ENCODE data around the gene USP25.

The USP25 gene

DNA sequence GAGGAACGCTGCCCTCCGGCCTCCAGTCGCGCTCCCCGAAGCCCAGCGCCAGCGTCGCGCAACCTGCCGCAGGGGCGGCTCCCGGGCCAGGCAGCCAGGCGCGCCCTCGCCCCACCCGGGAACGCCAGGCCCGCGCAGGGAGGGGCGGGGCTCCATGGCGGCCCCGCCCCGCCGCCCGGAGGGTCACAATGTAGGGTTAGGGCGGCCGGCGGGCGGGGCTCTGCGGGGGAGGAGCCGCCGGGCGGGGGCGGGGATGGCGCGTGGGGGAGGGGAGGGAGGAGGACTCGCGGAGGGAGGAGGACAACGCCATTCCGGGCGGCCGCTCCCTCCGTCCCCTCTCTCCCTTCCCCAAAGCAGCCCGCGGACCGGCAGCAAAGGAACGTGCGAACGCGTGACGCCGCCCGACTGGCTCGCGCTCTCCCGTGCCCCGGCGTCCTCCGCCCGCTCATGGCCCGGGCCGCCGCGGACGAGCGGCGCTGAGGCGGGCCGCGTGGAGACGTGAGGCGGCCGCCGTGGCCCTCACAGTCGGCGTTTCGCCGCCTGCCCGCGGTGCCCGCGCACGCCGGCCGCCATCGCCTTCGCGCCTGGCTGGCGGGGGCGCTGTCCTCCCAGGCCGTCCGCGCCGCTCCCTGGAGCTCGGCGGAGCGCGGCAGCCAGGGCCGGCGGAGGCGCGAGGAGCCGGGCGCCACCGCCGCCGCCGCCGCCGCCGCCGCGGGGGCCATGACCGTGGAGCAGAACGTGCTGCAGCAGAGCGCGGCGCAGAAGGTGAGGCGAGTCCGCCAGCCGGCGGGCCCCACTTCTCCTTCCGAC lies at the start of gene USP25:
USP25 (plus strand) TSS at position 309 of the 810 bp plus-strand sequence; CDS start at position 721, 412 bp downstream.
- no peaks in the 10 kb centered on the region for H3K9me3 ChIP-seq (ENCODE audit: control insufficient read depth, insufficient read depth, low read depth, low read length)
- peak within 1 kb of the TSS; percentile 82 for H3K4me3 ChIP-seq (ENCODE audit: low read depth, low read length)
- peaks cover 18% of the 10 kb centered on the region for H3K4me1 ChIP-seq (ENCODE audit: control insufficient read depth, insufficient read depth, low read length)
- TF ChIP-seq, protein P1, sequence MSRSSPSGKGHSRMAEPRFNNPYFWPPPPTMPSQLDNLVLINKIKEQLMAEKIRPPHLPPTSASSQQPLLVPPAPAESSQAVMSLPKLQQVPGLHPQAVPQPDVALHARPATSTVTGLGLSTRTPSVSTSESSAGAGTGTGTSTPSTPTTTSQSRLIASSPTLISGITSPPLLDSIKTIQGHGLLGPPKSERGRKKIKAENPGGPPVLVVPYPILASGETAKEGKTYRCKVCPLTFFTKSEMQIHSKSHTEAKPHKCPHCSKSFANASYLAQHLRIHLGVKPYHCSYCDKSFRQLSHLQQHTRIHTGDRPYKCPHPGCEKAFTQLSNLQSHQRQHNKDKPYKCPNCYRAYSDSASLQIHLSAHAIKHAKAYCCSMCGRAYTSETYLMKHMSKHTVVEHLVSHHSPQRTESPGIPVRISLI (tag by site-specific recombination; IDR thresholded peaks at IDR 0.05) = no peak
- TF ChIP-seq, protein P2, sequence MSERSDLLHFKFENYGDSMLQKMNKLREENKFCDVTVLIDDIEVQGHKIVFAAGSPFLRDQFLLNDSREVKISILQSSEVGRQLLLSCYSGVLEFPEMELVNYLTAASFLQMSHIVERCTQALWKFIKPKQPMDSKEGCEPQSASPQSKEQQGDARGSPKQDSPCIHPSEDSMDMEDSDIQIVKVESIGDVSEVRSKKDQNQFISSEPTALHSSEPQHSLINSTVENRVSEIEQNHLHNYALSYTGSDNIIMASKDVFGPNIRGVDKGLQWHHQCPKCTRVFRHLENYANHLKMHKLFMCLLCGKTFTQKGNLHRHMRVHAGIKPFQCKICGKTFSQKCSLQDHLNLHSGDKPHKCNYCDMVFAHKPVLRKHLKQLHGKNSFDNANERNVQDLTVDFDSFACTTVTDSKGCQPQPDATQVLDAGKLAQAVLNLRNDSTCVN (tag by site-specific recombination; optimal IDR thresholded peaks at IDR 0.05) = peak; percentile 25
- TF ChIP-seq ZSCAN30 (tag by site-specific recombination; IDR thresholded peaks at IDR 0.05) (peak; percentile 32; the same call in 1 of the 2 replicates), FEZF1 (tag by site-specific recombination; IDR thresholded peaks at IDR 0.05) (no peak), ZNF580 (tag by site-specific recombination; IDR thresholded peaks at IDR 0.05) (no peak), ZNF660 (tag by site-specific recombination; IDR thresholded peaks at IDR 0.05) (0 out of 2 replicates have a peak, but pooled peaks have one; percentile 17), KLF8 (tag by site-specific recombination; IDR thresholded peaks at IDR 0.05) (0 out of 2 replicates have a peak, but pooled peaks have one; percentile 12), GLI4 (tag by site-specific recombination; IDR thresholded peaks at IDR 0.05) (no peak), ZNF155 (tag by site-specific recombination; IDR thresholded peaks at IDR 0.05) (no peak), ZNF341 (tag by site-specific recombination; IDR thresholded peaks at IDR 0.05; ENCODE audit: low read depth) (0 out of 2 replicates have a peak, but pooled peaks have one; percentile 50), SETDB1 (IDR thresholded peaks at IDR 0.05; ENCODE audit: insufficient read length, low read length) (no peak), ZNF513 (tag by site-specific recombination; IDR thresholded peaks at IDR 0.05) (no peak)
- ChIA-PET CTCF (interaction anchor here (0.7 to 1.0 kb wide), 3 partner anchors 84 to 214 kb away, joined by 3 to 8 read pairs (median 3); no protein-coding TSS in a partner anchor), POLR2A (interaction anchor here (0.7 kb wide), 1 partner anchor 831 kb away, joined by 4 read pairs; no protein-coding TSS in a partner anchor)
- H3K36me3 ChIP-seq (ENCODE audit: control insufficient read depth in 2 of 2, insufficient read depth in 1 of 2, low read length in 2 of 2) = no peaks in the 10 kb centered on the region
- peak within 1 kb of the TSS; percentile 98 for H3K27ac ChIP-seq (ENCODE audit: extremely low read depth, low read depth, low read length)

- no peaks in the 10 kb centered on the region for H3K9me3 ChIP-seq (ENCODE audit: control insufficient read depth, insufficient read depth, low read depth, low read length)
- POLR2A ChIA-PET = no interaction called here
- H3K27ac ChIP-seq (ENCODE audit: extremely low read depth, low read depth, low read length) = no peak overlapping the region
- no peaks in the 10 kb centered on the region for H3K4me1 ChIP-seq (ENCODE audit: control insufficient read depth, insufficient read depth, low read length)
- H3K4me3 ChIP-seq (ENCODE audit: low read depth, low read length) = no peak overlapping the region
- no peaks in the 10 kb centered on the region for H3K36me3 ChIP-seq (ENCODE audit: control insufficient read depth in 2 of 2, insufficient read depth in 1 of 2, low read length in 2 of 2)
- CTCF ChIA-PET = no interaction called here
- TF ChIP-seq, protein P3, sequence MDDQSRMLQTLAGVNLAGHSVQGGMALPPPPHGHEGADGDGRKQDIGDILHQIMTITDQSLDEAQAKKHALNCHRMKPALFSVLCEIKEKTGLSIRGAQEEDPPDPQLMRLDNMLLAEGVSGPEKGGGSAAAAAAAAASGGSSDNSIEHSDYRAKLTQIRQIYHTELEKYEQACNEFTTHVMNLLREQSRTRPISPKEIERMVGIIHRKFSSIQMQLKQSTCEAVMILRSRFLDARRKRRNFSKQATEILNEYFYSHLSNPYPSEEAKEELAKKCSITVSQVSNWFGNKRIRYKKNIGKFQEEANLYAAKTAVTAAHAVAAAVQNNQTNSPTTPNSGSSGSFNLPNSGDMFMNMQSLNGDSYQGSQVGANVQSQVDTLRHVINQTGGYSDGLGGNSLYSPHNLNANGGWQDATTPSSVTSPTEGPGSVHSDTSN (CRISPR knock-in tag; IDR thresholded peaks at IDR 0.05) = no peak
- TF ChIP-seq ZSCAN16 (tag by site-specific recombination; IDR thresholded peaks at IDR 0.05) = no peak
- TF ChIP-seq ZNF274 (IDR thresholded peaks at IDR 0.05; ENCODE audit: low read length) = no peak
- TF ChIP-seq ZNF274 (tag by site-specific recombination; IDR thresholded peaks at IDR 0.05; ENCODE audit: borderline replicate concordance) = no peak
- TF ChIP-seq ZNF114 (tag by site-specific recombination; IDR thresholded peaks at IDR 0.05) = no peak
- no peak for TF ChIP-seq ZSCAN4 (tag by site-specific recombination; IDR thresholded peaks at IDR 0.05)
- TF ChIP-seq ZBTB7A (tag by site-specific recombination; IDR thresholded peaks at IDR 0.05; ENCODE audit: low read depth) = no peak
- TF ChIP-seq ZNF561 (tag by site-specific recombination; IDR thresholded peaks at IDR 0.05; ENCODE audit: borderline replicate concordance) = no peak
- TF ChIP-seq, protein P4, sequence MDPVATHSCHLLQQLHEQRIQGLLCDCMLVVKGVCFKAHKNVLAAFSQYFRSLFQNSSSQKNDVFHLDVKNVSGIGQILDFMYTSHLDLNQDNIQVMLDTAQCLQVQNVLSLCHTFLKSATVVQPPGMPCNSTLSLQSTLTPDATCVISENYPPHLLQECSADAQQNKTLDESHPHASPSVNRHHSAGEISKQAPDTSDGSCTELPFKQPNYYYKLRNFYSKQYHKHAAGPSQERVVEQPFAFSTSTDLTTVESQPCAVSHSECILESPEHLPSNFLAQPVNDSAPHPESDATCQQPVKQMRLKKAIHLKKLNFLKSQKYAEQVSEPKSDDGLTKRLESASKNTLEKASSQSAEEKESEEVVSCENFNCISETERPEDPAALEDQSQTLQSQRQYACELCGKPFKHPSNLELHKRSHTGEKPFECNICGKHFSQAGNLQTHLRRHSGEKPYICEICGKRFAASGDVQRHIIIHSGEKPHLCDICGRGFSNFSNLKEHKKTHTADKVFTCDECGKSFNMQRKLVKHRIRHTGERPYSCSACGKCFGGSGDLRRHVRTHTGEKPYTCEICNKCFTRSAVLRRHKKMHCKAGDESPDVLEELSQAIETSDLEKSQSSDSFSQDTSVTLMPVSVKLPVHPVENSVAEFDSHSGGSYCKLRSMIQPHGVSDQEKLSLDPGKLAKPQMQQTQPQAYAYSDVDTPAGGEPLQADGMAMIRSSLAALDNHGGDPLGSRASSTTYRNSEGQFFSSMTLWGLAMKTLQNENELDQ (tag by site-specific recombination; IDR thresholded peaks at IDR 0.05; ENCODE audit: low read depth) = no peak
Observed at GRCh38 chr21:15682186-15682895, 47.4 kb upstream of the USP25 start.

All from HEK293 (cell line).